ENCODE measurements around the gene CST9L.

CST9L gene

DNA sequence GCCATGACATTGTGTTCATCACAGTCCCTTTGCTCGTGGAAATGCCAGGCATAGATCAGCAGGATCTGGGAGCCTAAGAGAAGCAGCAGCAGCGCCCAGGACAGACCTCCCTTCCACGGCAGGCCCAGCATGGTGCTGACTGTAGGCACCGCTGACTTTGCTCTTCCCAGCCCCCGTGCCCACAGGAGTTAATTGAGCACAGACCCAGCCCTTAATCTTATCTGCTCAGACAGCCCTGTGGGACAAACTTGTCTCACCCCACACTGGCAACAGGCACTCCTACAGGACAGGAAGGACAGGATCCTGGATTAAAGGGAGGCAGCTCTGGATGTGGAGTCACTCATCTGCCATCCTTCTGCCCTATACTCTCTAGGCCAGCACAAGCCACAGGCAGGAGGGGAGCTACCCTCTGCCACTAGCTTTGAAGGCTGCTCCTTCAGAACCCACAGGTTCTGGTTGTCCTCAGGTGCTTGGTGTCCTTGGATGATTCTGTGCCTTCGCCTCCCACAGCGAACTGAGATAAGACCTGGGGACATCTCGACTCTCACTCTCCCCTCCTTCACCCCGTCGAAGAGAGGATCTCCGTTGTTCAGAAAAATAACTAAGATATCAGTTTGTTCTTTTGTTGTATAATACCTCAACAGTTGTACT, at the start of gene CST9L:
CST9L (minus strand) TSS at position 165 of the 651 bp plus-strand sequence; CDS start at position 131, 34 bp downstream.
- in situ Hi-C loops (cut with MboI; ENCODE audit: low sequenced_read_pairs, unreplicated experiment), result no loop called here
- TF ChIP-seq, protein P1, sequence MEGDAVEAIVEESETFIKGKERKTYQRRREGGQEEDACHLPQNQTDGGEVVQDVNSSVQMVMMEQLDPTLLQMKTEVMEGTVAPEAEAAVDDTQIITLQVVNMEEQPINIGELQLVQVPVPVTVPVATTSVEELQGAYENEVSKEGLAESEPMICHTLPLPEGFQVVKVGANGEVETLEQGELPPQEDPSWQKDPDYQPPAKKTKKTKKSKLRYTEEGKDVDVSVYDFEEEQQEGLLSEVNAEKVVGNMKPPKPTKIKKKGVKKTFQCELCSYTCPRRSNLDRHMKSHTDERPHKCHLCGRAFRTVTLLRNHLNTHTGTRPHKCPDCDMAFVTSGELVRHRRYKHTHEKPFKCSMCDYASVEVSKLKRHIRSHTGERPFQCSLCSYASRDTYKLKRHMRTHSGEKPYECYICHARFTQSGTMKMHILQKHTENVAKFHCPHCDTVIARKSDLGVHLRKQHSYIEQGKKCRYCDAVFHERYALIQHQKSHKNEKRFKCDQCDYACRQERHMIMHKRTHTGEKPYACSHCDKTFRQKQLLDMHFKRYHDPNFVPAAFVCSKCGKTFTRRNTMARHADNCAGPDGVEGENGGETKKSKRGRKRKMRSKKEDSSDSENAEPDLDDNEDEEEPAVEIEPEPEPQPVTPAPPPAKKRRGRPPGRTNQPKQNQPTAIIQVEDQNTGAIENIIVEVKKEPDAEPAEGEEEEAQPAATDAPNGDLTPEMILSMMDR (IDR thresholded peaks at IDR 0.05; ENCODE audit: borderline replicate concordance, control extremely low read depth, extremely low read depth, insufficient read depth, missing control alignments), result no peak
- no peak for DNase-seq (ENCODE audit: low spot score)

DNA sequence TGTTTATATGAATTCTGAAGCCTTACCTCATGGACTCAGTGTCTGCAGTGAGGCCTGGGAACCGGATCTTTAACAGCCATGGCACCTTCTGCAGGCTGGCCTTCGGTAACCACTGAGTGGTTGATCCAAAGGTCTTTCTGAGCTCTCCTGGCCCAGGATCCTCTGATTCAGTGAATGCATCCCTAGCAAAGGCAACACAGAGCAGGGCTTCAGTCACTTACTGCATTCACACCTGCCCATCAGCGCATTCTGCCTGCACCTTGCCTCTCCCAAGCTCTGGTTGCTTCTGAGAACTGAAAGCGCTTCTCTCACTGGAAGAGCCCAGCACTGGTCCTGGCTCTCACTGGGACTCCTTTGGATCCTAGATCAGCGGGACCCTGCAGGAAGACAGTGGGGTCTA, 45.9 kb upstream of the CST9L start:
- TF ChIP-seq, protein P1 (IDR thresholded peaks at IDR 0.05; ENCODE audit: borderline replicate concordance, control extremely low read depth, extremely low read depth, insufficient read depth, missing control alignments), result no peak
- DNase-seq (ENCODE audit: low spot score), result no peak
- in situ Hi-C loops (cut with MboI; ENCODE audit: low sequenced_read_pairs, unreplicated experiment), result no loop called here

DNA sequence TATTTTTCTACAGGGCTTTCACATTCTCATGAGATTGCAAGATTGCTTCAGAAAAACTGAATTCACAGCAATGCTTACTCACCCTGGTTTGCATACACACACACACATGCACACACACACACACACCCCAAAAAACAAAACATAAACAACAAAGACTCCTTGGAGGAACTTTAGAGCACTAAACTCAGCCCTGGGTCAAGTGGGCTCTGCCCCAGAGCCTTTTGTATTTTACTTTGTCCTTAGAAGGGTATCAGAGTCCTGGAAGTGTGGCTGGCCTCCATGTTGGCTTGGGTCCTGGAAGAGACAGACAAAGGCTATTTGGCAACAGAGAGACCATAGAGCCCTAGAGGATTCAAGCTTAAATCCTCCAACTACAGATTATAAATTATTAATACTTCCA, 45.4 kb upstream of the CST9L start:
- in situ Hi-C loops (cut with MboI; ENCODE audit: low sequenced_read_pairs, unreplicated experiment), result no loop called here
- TF ChIP-seq, protein P1 (IDR thresholded peaks at IDR 0.05; ENCODE audit: borderline replicate concordance, control extremely low read depth, extremely low read depth, insufficient read depth, missing control alignments), result no peak
- no peak for DNase-seq (ENCODE audit: low spot score)

- no peak for DNase-seq (ENCODE audit: low spot score)
- in situ Hi-C loops (cut with MboI; ENCODE audit: low sequenced_read_pairs, unreplicated experiment), result no loop called here
- TF ChIP-seq, protein P1 (IDR thresholded peaks at IDR 0.05; ENCODE audit: borderline replicate concordance, control extremely low read depth, extremely low read depth, insufficient read depth, missing control alignments), result no peak
Measured at GRCh38 chr20:23612396-23612795, 44.1 kb upstream of the CST9L start.

GRCh38 chr20:23609486-23610109, 41.3 kb upstream of the CST9L start:
- DNase-seq (ENCODE audit: low spot score), result no peak
- TF ChIP-seq, protein P1 (IDR thresholded peaks at IDR 0.05; ENCODE audit: borderline replicate concordance, control extremely low read depth, extremely low read depth, insufficient read depth, missing control alignments), result no peak
- in situ Hi-C loops (cut with MboI; ENCODE audit: low sequenced_read_pairs, unreplicated experiment), result loop anchor here (10.0 kb wide), 1 partner anchor 165 kb away; no protein-coding TSS in a partner anchor

- DNase-seq (ENCODE audit: low spot score), result no peak
- TF ChIP-seq, protein P1 (IDR thresholded peaks at IDR 0.05; ENCODE audit: borderline replicate concordance, control extremely low read depth, extremely low read depth, insufficient read depth, missing control alignments), result no peak
- in situ Hi-C loops (cut with MboI; ENCODE audit: low sequenced_read_pairs, unreplicated experiment), result loop anchor here (10.0 kb wide), 1 partner anchor 164 kb away; no protein-coding TSS in a partner anchor
Measured at GRCh38 chr20:23608251-23608846, 40.1 kb upstream of the CST9L start.
